Astrocyte of the spinal cord (primary cell): ENCODE data around the gene LRRC74B.

Source experiments
- DNase-seq: peaks from one replicate; pipeline ENCODE4 v3.0.0; 2011; ENCODE audit warnings: low read depth, low spot score
- H3K4me3 ChIP-seq: 2 replicates; pipeline ENCODE4 v1.5.1; 2011; ENCODE audit warnings: low read depth, mild to moderate bottlenecking, low read length, moderate library complexity
- CTCF ChIP-seq: IDR thresholded peaks from 2 replicates; pipeline ENCODE4 v1.5.1; 2012; ENCODE audit warnings: low read depth, mild to moderate bottlenecking, low read length, inconsistent platforms
- in situ Hi-C: cut with HindIII; loops from 2 replicates; pipeline ENCODE4 v1.10.0; 2017; ENCODE audit warnings: low sequenced_read_pairs

The LRRC74B gene

GRCh38 chr22:21098099-21098671 is 52.4 kb downstream of the LRRC74B start:
- H3K4me3 ChIP-seq: no peak overlapping the region
- TF ChIP-seq CTCF: no peak
- in situ Hi-C loops: no loop called here
- DNase-seq: no peak

- no peak overlapping the region for H3K4me3 ChIP-seq
- DNase-seq: no peak
- in situ Hi-C loops: no loop called here
- TF ChIP-seq CTCF: no peak
Measured at GRCh38 chr22:21099578-21099977, 53.8 kb downstream of the LRRC74B start.

DNA sequence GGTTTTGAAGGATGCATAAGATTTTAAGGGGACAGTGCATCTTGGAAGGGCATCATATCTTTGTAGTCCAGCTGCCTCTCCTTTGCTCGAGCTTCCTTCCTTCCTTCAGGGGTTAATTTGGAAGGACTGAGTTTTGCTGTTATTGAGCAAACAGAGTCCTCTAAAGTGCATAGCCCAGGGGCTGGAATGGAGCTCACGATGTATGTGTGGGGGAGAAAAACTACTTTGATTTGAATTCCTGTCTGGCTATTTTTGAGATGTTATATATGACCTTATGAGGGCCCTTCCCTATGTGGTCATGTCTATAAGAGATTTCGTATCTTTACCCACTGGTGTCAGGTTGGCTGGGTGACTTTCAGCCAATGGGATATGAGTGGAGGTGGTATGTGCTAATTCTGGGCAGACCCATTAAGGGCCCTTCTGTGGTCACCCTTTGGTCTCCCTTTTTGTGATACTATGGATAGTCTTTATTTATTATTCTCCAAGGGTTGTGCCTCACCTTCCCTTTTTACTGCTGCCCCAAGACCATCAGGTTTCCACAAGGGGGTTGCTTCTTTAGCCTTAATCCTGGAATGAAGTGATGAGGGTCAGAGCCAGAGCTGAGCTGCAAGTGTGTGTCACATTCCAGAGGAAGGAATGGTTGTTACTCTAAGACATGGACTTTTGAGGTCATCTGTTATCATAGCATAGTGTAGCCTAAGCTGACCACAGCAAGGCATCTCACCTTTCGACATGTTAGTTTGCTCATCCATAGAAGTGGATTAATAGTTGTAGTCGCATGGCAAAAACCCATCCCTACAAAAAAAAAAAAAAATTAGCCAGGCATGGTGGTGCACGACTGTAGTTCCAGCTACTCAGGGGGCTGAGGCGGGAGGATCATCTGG is 54.6 kb downstream of the LRRC74B start:
- in situ Hi-C loops: no loop called here
- no peak overlapping the region for H3K4me3 ChIP-seq
- no peak for DNase-seq
- no peak for TF ChIP-seq CTCF

DNA sequence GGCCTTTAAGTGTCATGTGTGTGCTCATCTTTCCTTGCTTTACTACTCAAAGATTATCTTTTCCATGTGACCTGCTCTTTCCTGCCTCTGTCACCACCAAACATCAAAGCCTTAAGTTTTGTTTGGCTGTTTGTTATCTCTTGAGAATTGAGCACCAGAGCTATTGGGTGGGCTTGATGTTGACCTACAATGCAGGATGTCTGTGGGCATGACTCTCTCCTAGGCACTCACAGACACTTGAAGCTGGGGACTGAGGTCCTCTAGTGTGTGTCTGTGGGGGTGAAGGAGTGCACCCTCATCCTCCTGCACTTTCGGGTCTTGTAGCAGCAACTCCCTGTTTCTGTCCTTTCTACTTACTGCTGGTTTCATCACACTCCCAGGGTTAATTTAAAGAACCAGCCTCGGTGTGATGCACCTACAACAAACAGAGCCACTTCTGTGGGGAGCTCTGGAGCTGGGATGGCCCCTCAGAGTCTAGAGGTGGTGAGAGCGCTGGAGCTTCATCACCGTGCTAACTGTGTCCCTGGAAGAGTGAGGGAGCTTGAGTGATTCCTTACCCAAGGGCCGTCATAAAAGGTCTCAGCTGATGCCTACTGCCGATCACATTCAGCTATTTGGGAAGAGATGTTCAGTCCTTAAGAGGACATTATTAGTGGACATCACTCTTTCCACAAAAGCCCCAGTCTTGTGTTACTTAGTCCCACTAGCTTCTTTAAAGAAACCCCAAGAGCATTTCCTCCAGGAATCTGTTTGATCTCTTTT is 56.3 kb downstream of the LRRC74B start:
- in situ Hi-C loops: no loop called here
- no peak for DNase-seq
- no peak overlapping the region for H3K4me3 ChIP-seq
- no peak for TF ChIP-seq CTCF

GRCh38 chr22:21102659-21103267 is 57.0 kb downstream of the LRRC74B start:
- peak; percentile 79 for TF ChIP-seq CTCF
- H3K4me3 ChIP-seq: peak overlapping the region; percentile 18
- DNase-seq: peak; percentile 55
- in situ Hi-C loops: no loop called here

GRCh38 chr22:21103633-21104032 is 57.9 kb downstream of the LRRC74B start:
- in situ Hi-C loops: no loop called here
- no peak overlapping the region for H3K4me3 ChIP-seq
- no peak for DNase-seq
- TF ChIP-seq CTCF: no peak
